Measurements from ENCODE around the gene CRX.
A peak's percentile ranks its signal among the peaks of the same experiment; 100 is the strongest.
"Not testable (repeated sequence)": the region's sequence is repeated elsewhere in the genome, so short reads cannot be mapped to it uniquely, and the experiment has no call there.

Gene CRX

GRCh38 chr19:47821460-47822020, at the start of gene CRX:
Gene CRX (plus strand): TSS chr19:47821937. CDS start chr19:47834444, 12,507 bp downstream.
- no peak within 1 kb of the TSS for H3K4me3 ChIP-seq

GRCh38 chr19:47776568-47776967, 45.2 kb upstream of the CRX start:
- H3K27ac ChIP-seq, result peak overlapping the region in 18 of 21 experiments; percentile 24 to 100 (median 98)
- no peak overlapping the region for H3K4me3 ChIP-seq

More at GRCh38 chr19:47821460-47822020, at the start of gene CRX:
- H3K27ac ChIP-seq, result no peak within 1 kb of the TSS

- Histone ChIP-seq H3K4me3 (peak overlapping the region; percentile 80 to 96 (median 90)), H3K27ac (peak overlapping the region in 20 of 21 experiments; percentile 95 to 100 (median 99))
Observed at GRCh38 chr19:47777245-47778048, 44.3 kb upstream of the CRX start.

- peak within 1 kb of the TSS; percentile 80 to 96 (median 90) for H3K4me3 ChIP-seq
Observed at GRCh38 chr19:47778049-47778953, 43.4 kb upstream of the CRX start, which contains the start of gene SELENOW. Gene SELENOW (plus strand): TSS chr19:47778703. CDS start chr19:47778786, 83 bp downstream.

GRCh38 chr19:47778954-47779351, 42.8 kb upstream of the CRX start:
- peak overlapping the region; percentile 80 to 96 (median 90) for H3K4me3 ChIP-seq
- H3K27ac ChIP-seq, result peak overlapping the region; percentile 87 to 100 (median 99)

More at GRCh38 chr19:47778049-47778953, 43.4 kb upstream of the CRX start, which contains the start of gene SELENOW:
- H3K27ac ChIP-seq, result peak within 1 kb of the TSS; percentile 87 to 100 (median 99)

GRCh38 chr19:47779524-47780214, 42.1 kb upstream of the CRX start:
- H3K27ac ChIP-seq, result peak overlapping the region in 17 of 21 experiments; percentile 13 to 100 (median 99)
- H3K4me3 ChIP-seq, result peak overlapping the region; percentile 80 to 96 (median 90)

- Histone ChIP-seq H3K4me3 (peak overlapping the region in 6 of 7 experiments; percentile 84 to 96 (median 90)), H3K27ac (peak overlapping the region in 13 of 21 experiments; percentile 13 to 100 (median 99))
Observed at GRCh38 chr19:47780215-47780551, 41.6 kb upstream of the CRX start.

GRCh38 chr19:47781590-47782262, 40.0 kb upstream of the CRX start:
- Histone ChIP-seq H3K27ac (peak overlapping the region in 2 of 21 experiments; percentile 14 to 99), H3K4me3 (no peak overlapping the region)

GRCh38 chr19:47786566-47786965, 35.2 kb upstream of the CRX start:
- no peak overlapping the region for H3K27ac ChIP-seq
- H3K4me3 ChIP-seq, result no peak overlapping the region

GRCh38 chr19:47787307-47787706, 34.4 kb upstream of the CRX start:
- H3K4me3 ChIP-seq, H3K27ac ChIP-seq: not testable (repeated sequence)

GRCh38 chr19:47789811-47790210, 31.9 kb upstream of the CRX start:
- H3K27ac ChIP-seq, H3K4me3 ChIP-seq: not testable (repeated sequence)

- Histone ChIP-seq H3K27ac (no peak overlapping the region), H3K4me3 (no peak overlapping the region)
Observed at GRCh38 chr19:47790398-47790814, 31.3 kb upstream of the CRX start.

- no peak overlapping the region for H3K4me3 ChIP-seq
- H3K27ac ChIP-seq, result no peak overlapping the region
Observed at GRCh38 chr19:47792616-47793015, 29.1 kb upstream of the CRX start.

GRCh38 chr19:47794526-47794925, 27.2 kb upstream of the CRX start:
- Histone ChIP-seq H3K27ac (no peak overlapping the region), H3K4me3 (no peak overlapping the region)

GRCh38 chr19:47796785-47797184, 25.0 kb upstream of the CRX start:
- no peak overlapping the region for H3K4me3 ChIP-seq

GRCh38 chr19:47797996-47798903, 23.5 kb upstream of the CRX start:
- no peak overlapping the region for H3K4me3 ChIP-seq

More at GRCh38 chr19:47796785-47797184, 25.0 kb upstream of the CRX start:
- no peak overlapping the region for H3K27ac ChIP-seq

GRCh38 chr19:47798904-47799266, 22.9 kb upstream of the CRX start:
- Histone ChIP-seq H3K4me3 (no peak overlapping the region), H3K27ac (no peak overlapping the region)

More at GRCh38 chr19:47797996-47798903, 23.5 kb upstream of the CRX start:
- no peak overlapping the region for H3K27ac ChIP-seq

GRCh38 chr19:47801270-47801669, 20.5 kb upstream of the CRX start:
- Histone ChIP-seq H3K27ac (no peak overlapping the region), H3K4me3 (no peak overlapping the region)
